OCI-M1 (cell line): ENCODE measurements around the gene TBC1D17.

Source experiments
- DNase-seq: peaks from one replicate; lab custom pipeline; 2025; lab: John Stamatoyannopoulos, UW

Gene TBC1D17

DNA sequence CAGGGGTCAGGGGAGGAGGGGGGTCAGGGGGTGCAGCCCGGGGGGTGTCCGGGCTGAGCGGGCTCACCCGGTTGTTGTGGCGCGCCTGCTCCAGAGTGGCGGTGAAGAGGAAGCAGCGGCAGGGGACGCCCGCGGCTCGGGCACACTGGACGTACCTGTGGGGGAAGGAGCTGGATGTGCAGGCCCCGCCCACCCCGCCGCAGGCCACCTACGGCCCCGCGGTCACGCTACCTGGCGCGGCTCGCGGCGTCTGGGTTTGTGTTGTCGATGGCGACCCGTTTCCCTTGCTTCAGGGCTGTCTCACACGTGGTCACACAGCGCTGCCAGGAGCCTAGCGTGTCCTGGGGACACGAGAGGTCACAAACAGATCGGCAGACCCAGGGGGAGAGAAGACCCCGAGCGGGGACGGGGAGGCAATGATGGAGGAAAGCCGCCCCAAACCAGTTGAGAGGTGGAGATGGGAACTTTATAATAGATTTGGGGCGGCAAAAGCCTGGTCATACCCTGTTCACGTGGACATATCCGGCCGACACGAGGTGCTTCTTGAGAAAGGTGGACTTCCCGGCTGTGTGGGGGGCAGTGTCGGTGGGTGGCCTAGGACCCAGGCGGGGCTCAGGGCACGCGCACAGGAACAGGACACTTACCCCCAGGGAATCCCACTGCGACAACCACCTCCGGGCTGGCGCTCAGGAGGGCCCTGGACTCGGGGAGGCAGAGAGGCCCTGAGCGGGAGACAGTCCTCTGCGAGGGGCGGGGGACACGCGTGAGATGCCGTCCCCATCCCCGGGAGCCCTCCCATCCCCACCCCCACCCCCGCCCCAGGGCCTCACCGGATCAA, 15.7 kb upstream of the TBC1D17 start:
- DNase-seq, result no peak

DNA sequence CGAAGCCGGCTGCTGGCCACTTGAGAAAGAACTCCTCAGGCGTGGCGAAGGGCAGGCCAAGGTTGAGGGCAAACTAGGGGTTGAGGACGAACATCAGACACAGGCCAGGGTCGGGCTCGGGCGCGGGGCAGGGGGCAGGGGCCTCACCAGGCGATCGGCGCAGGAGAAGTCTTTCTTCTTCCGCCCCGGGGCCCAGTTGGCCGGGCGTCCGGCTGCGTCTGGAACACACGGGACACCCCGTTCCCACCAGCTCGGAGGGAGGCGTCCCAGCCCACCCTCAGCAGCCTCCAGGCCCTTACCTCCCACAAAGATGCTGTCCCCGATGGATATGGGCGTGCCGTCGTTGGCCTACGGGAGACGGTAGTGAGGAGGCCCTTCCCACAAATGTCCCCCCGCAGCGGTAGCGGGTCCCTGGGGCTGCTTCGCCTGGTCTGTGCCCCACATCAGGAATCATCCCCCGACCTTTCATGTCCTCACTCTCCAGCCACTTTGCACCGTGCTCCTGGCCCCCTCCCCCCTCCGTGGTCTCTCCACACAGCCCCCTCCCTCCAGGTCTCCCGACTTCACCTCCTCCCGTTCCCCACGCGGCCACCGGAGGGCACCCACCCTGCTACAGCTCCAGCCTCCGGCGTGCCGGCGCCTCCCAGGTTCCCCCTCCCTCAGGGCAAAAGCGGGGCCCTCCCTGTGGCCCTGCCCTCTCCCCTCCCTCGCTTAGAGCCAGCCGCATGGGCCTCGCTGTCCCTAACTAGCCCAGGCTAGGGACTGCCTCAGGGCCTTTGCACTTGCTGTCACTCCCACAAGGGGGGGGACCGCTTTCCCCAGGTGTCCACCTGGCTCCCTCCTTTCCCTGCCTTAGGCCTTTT, 14.9 kb upstream of the TBC1D17 start:
- peak; percentile 23 for DNase-seq

- DNase-seq, result no peak
Observed at GRCh38 chr19:49863254-49863934, 14.1 kb upstream of the TBC1D17 start.

- DNase-seq, result no peak
Observed at GRCh38 chr19:49863935-49864320, 13.6 kb upstream of the TBC1D17 start.

DNA sequence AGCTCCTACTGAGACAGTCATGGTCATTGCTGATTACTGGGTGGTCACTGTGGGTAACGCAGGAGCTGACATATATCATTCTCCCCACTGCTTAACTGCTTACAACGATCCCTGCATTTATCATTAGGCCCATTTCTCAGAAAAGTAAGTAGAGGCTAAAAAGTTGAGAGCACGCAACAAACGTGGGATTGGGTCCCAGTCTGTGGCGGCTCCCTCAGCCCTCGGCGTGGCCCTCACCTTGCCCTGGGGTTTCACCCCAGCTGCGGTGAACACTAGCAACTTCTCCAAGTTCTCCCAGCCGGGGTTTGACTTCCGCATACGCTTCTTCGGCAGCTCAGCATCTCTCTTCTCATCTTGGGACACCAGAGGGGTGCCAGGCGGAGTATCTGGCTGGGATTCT, 12.6 kb upstream of the TBC1D17 start:
- DNase-seq, result no peak

DNA sequence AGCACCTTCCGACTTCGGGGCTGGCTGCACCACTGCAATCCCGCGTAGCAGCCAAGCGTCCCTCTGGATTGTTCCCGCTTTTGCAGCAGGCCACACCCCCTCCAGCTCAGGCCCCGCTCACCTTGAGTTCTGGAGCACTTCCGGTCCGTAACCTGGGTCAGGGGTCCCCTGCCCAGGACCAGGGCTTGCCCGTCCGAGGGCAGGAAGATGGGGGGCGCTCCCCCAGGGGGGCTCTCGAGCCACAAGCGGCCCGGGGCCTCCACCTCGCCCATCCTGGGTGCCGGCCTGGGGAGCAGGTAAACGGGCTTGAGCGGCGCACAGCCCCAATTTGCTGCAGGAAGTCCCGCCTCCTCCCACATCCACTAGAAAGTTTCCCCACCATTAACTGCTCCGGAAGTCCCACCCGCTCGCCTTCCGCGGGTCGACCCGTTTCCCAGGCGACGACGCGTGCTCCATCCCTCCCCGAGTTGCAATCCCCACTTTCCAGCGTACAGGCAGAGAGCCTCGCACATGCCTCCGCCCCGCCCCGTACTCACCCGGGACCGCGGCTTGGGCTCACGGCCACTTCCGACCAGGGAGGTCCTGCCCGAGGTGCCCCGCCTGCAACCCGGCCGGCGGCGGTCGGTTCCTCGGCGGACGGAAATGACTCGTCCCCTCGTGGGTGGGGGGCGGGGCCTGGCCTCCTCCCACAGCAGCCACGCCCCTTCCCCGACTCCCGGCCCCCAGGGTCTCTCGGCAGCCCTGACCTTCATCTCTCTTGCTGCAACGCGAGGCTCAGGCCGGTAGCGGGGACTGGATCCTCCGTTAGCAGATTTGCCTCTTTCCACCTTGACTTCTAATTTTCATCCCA, 10.3 kb upstream of the TBC1D17 start, which contains the start of gene PNKP:
Gene PNKP (minus strand): TSS at position 644 of the 850 bp plus-strand sequence. CDS start 372 bp downstream, at position 272.
- peak; percentile 97 for DNase-seq

DNA sequence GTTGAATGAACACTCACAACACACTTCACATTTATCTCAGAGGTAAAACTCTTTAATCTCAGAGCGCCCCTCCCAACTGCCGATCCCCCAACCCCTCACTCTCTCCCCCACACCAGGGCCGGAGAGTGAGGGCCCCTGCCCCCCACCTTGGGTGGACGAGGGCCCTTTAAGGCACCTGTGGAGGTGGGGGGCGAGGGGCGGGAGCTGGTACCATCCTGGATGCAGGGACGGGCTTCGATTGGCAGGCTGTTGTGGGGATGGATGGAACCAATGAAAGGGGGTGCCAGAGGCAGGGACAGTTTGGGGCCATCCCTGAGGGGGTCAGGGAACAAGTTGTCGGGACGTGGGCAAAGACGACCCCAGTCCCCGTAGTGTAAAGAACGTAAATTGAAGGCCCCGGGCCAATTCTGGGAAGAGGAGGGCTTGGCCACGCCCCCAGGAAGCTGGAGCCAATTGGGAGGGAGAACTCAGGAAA, 8.5 kb upstream of the TBC1D17 start:
- no peak for DNase-seq

DNA sequence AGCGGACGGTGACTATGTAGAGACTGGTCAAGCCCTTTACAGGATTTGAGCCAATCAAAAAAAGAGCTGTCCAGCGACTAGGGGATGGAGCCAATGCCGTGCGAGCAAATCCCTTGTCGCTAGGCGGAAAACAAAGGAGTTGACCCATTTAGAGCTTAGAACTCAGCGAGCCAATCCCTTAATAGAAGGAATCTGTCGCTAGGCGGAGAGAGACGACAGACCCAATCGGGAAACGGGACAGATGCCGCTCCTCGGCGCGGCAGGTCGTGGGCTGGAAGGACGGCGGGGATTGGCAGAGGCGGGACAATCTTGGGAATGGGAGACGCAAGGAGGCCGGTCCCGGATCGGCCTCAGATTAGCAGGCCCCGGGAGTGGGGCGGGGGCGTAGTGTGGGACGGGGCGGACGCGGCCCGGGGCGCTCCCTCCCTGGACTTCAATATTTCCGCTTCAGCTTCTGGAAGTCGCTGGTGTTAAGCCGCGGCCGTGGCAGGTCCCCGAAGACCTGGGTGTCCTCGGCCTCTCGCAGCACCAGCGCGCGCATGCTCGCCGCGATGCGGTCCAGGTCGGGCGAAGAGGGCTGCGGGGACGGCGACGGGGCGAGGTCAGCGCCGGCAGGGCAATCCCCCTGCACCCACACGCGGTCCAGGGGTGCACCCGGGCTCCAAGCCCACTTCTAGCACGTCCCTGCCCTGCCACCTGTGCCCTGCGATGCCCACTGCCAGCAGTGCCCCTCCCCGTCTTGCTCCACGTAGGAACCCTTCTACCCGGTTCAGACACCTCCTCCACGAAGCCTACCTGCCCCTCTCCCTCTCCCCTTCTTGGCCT, 7.8 kb upstream of the TBC1D17 start:
- peak; percentile 100 for DNase-seq

DNA sequence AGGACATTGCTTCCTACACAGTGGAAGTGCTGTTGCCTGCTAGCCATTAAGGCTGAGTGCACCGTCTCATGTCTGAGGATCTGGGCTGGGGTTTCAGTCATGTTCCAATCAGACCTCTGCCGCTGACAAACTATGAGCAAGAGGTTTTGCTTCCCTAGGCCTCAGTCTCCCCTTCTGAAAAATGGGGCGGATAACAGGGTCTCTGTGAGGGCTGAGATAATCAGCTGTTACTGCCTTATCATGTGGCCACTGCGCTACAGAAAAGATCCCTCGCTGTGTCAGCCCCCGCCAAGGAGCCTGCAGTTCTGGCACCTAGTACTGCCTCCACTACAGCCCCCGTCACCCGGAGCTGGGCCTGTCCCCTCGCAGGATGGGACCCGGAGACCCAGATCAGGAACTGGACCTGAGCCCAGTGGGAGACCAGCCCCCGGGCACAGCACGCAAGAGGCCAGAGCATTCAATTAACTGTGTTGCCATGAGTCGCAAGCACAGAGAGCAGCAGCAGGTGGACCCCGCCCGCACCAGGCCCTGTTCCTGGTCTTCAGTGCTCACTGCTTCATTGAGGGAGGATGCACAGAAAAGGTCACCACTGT, 7.1 kb upstream of the TBC1D17 start:
- peak; percentile 61 for DNase-seq

DNA sequence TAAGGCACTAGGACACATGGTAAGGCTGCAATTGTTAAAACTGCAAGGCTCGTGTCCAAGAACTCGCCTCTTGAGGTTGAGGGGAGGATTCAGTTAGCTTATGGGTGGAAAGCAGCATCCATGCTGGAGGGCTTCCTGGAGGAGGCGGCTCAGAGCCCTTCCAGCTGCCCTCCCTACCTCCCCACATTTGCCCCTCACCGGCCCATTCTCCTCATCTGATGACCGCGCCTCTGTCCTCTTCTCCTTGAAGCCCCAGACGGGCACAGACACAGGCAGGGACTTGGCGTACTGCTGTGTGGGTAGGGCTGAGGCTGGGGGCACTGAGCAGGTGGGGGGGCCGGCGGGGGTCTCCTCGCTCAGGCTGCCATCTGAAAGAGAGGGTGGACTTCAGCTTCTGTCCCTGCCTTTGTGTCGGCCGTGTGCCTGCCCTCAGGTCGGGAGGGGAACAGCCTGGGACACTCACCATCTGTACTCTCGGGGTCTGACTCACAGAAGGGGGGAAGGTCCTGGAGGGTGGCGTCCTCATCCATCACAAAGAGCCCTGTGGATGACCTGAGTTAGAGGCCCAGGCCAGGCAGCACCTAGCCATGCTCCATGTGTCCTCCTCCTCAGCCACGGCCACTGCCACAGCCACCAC, 6.0 kb upstream of the TBC1D17 start:
- DNase-seq, result no peak

GRCh38 chr19:49872245-49873128, 5.0 kb upstream of the TBC1D17 start:
- no peak for DNase-seq

GRCh38 chr19:49873129-49873521, 4.4 kb upstream of the TBC1D17 start:
- DNase-seq, result no peak

- DNase-seq, result no peak
Observed at GRCh38 chr19:49873834-49874233, 3.7 kb upstream of the TBC1D17 start.

- DNase-seq, result no peak
Observed at GRCh38 chr19:49874503-49875157, 2.9 kb upstream of the TBC1D17 start.

DNA sequence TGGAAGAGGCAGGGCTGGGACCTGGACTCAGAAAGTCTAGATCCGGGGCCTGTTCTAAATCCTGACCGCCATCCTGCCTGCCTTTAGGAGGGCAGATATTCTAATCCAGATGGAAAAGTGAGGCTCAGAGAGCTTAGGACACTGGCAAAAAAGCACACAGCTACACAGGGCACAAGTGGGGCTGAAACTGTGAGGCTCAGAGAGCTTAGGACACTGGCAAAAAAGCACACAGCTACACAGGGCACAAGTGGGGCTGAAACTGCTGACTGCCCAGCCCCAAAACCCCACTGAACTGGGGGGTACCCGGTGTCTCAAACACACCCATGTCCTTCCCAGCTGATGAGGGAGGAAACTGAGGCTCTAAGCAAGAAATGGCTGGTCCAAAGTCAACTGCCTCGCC, 2.3 kb upstream of the TBC1D17 start:
- DNase-seq, result no peak

GRCh38 chr19:49875857-49876421, 1.6 kb upstream of the TBC1D17 start:
- peak; percentile 78 for DNase-seq

- peak; percentile 99 for DNase-seq
Observed at GRCh38 chr19:49876422-49877019, 981 bp upstream of the TBC1D17 start.
